ENCODE measurements around the gene KCNAB1.

Gene KCNAB1

DNA sequence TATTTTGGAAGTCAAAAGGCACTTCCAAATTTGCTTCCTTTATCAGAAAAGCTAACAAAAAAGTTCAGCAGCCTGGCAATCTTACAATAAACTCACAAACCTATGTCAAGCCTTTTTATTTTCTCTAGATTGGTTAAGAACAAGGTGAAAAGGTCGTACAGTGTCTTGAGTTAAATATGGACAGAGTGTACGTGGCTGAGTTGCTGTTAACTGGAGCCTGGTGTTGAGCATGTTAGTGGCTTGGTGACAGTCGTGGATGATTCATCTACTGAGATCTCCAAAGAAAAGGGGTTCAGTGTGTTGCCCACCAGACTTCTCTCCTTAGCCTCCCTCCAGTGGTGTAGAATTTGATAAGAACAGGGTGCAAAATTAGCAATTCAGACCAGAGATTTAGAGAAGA is 344.8 kb downstream of the KCNAB1 start:
- H3K4me3 ChIP-seq (ENCODE audit: low read depth, low read length) = no peak overlapping the region
- TF ChIP-seq, protein P1, sequence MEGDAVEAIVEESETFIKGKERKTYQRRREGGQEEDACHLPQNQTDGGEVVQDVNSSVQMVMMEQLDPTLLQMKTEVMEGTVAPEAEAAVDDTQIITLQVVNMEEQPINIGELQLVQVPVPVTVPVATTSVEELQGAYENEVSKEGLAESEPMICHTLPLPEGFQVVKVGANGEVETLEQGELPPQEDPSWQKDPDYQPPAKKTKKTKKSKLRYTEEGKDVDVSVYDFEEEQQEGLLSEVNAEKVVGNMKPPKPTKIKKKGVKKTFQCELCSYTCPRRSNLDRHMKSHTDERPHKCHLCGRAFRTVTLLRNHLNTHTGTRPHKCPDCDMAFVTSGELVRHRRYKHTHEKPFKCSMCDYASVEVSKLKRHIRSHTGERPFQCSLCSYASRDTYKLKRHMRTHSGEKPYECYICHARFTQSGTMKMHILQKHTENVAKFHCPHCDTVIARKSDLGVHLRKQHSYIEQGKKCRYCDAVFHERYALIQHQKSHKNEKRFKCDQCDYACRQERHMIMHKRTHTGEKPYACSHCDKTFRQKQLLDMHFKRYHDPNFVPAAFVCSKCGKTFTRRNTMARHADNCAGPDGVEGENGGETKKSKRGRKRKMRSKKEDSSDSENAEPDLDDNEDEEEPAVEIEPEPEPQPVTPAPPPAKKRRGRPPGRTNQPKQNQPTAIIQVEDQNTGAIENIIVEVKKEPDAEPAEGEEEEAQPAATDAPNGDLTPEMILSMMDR (IDR thresholded peaks at IDR 0.05; ENCODE audit: borderline replicate concordance, insufficient read depth, low read depth, low read length) = no peak

DNA sequence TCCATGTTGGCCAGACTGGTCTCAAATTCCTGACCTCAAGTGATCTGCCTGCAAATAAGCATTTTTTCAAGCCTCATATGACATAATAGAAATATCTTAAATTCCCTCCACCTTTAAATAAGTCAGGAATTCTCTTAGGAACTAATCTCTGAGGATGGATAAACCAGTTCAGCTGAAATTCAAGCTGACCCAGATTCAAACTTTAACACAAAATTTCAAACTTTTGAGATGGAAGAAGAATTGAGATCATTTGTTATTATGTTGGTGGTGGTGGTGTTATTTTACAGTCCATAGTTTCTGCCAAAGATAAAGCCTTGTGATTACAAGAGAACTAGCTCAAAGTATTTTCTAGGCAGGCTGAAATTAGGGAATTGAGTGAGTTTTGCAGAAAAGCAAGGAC is 349.1 kb downstream of the KCNAB1 start:
- TF ChIP-seq, protein P1 (IDR thresholded peaks at IDR 0.05; ENCODE audit: borderline replicate concordance, insufficient read depth, low read depth, low read length) = no peak
- no peak overlapping the region for H3K4me3 ChIP-seq (ENCODE audit: low read depth, low read length)

DNA sequence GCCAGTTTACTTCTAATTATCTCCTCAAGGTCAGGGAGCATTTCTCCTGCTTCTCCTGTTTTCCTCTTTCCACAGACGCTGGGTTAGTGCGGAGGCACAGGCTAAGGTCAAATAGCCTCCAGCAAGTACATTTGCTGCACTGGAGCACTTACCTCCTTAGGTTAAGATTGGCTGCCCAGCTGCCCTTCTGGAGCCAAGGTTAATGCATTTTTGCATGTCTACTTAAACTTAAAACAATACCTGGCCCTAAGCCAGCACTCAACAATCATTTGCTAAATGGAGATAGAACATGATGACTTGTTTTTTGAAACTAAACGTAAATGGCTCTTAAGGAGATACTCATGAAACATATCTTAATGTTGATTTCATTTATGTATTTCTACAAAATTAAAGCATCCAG is 351.1 kb downstream of the KCNAB1 start:
- TF ChIP-seq, protein P1 (IDR thresholded peaks at IDR 0.05; ENCODE audit: borderline replicate concordance, insufficient read depth, low read depth, low read length) = no peak
- no peak overlapping the region for H3K4me3 ChIP-seq (ENCODE audit: low read depth, low read length)

DNA sequence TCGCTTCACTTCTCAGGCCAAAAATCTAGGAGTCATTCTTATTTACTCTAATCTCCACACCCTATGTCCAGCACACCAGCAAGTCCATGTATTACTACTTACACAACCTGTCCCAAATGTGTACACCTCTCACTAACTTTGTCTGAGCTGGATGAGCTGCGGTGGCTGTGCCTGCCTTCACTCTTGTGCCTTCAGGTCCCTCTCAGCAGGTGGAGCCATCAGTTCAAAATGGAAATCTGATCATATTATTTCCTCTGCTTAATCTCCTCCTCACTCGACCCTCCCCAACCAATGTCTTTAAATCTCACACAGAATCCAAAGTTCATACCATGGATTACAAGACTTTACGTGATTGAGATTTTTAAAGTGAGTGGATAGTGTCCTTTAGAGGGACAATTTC is 351.8 kb downstream of the KCNAB1 start:
- H3K4me3 ChIP-seq (ENCODE audit: low read depth, low read length) = no peak overlapping the region
- TF ChIP-seq, protein P1 (IDR thresholded peaks at IDR 0.05; ENCODE audit: borderline replicate concordance, insufficient read depth, low read depth, low read length) = no peak

DNA sequence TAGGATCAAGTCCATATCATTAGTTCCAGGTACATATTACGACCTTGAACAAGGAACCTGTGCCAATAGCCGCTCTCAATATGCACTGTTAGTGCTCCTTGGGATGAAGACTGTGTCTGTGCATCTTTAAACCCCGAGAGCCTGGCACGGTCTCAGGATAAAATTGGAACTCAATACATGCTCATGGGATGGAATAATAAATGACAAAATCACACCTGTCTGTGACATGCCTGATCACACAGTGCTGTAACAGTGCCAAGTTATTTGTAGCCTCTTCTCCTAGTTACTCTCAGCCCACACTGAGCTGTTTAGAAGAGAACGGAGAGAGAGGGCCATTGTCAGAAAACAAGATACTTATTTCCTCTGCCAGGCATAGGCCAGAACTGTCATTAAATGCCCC is 352.3 kb downstream of the KCNAB1 start:
- TF ChIP-seq, protein P1 (IDR thresholded peaks at IDR 0.05; ENCODE audit: borderline replicate concordance, insufficient read depth, low read depth, low read length) = no peak
- H3K4me3 ChIP-seq (ENCODE audit: low read depth, low read length) = no peak overlapping the region

DNA sequence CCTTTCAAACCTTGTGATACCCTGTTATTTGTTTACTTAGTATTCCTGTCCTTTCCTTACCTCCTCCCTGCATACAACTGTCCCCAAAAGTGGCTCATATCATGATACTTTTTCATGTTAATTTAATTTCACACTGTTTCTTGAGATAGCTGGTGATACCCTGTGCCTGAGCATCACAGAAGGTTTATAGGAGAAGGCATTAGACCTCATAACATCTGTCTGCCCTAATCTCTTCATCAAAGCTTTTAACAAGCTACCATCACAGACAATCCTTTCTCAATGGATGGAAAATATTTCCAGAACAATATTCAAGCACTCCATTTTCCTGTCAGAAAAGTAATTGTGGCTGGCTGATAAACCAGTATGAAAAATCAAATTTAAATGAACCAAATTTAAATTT is 353.0 kb downstream of the KCNAB1 start:
- TF ChIP-seq, protein P1 (IDR thresholded peaks at IDR 0.05; ENCODE audit: borderline replicate concordance, insufficient read depth, low read depth, low read length) = no peak
- no peak overlapping the region for H3K4me3 ChIP-seq (ENCODE audit: low read depth, low read length)

DNA sequence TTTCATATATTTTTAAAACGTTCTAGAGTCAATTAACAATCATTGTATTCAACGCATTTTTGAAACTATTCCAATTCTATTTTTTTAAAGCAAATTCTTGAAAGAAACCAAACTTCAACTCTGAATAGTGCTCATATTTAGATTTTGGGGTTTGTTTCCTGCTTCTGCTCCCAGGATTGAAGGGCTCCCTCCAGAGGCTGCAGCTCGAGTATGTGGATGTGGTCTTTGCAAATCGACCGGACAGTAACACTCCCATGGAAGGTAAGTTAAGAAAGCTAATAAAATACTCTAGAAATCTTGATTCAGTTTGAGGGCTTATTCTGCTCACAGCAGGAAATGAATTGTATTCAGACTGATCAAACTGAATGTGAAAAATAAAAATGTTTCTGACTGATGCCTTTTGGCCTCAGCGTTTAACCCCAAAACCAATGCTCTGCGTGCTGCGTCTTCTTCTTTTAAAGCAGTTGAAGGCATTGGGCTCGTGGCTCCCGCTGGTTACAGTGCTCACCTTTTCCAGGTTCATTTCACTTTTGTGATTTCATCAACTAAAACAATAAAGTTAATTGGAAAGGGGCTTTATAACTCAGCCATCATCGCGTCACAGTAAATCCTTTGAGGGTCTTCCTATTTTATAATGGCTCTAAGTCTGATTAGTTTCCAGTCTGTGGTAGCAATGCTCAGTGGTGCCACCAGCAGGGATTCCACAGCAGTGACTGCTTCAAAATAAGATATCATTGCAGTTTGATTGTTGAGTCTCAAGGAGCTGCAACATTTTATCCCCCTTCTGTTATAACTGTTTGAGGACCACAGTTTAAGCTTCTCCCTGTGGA is 354.4 kb downstream of the KCNAB1 start:
- TF ChIP-seq, protein P1 (IDR thresholded peaks at IDR 0.05; ENCODE audit: borderline replicate concordance, insufficient read depth, low read depth, low read length) = peak; percentile 50; the same call in 1 of the 2 replicates
- no peak overlapping the region for H3K4me3 ChIP-seq (ENCODE audit: low read depth, low read length)

Data from GM12875 (cell line).